IPS-18c (cell line): ENCODE data around the gene TBL1X.
"Not testable (repeated sequence)": the region's sequence is repeated elsewhere in the genome, so short reads cannot be mapped to it uniquely, and the experiment has no call there.

Experiments
- H3K4me3 ChIP-seq: 2 replicates; pipeline ENCODE4 v1.7.0; 2013; ENCODE audit warnings: low read depth, mild to moderate bottlenecking, low read length, moderate library complexity; ENCODE audit not compliant: insufficient read depth
- H3K9me3 ChIP-seq: one replicate; pipeline ENCODE4 v1.6.1; 2013; ENCODE audit warnings: mild to moderate bottlenecking, low read length, moderate library complexity; ENCODE audit not compliant: control insufficient read depth, insufficient read depth

The TBL1X gene

GRCh38 chrX:9767375-9767774 lies 302.5 kb downstream of the TBL1X start:
- peaks cover 16% of the 10 kb centered on the region for H3K9me3 ChIP-seq
- H3K4me3 ChIP-seq: no peak overlapping the region

- H3K9me3 ChIP-seq: peaks cover 16% of the 10 kb centered on the region
- not testable (repeated sequence) for H3K4me3 ChIP-seq
Observed at GRCh38 chrX:9768321-9768839, 303.5 kb downstream of the TBL1X start.

DNA sequence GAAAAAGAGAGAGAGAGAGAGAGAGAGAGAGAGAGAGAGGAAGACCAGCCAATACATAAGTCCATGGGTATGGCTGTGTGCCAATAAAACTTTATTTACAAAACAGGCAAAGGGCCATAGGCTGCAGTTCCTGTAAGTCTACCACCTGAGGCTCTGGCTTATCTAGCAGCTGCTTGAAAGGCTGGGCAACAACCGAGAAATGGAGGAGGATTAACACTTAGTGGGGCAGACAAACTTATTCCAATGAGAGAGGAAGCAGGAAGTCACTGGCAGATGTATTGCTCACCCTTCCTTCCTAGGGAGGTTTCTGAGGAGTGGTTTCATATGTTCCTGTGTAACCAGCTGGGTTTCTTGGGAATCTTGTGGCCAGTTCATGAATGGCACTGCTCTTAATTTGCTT lies 305.5 kb downstream of the TBL1X start:
- H3K9me3 ChIP-seq: peaks cover 11% of the 10 kb centered on the region

DNA sequence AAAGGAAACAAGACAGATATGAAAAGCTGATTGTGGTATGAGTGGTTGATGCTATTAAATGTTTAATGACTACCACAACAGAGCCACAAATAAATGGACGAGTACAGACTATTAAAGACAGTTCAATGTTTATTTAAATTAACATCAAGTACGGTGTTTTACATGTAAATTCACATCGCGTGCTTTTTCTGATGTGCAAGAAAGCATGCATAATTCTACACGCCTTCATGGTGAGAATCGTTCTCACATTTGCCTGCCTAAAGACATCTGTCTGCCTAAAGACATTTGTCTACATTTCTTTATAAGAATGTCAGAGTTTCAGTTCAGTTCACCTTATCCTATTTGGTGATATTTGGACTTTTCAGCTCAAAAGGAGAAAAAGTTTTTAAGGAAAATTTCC lies 308.1 kb downstream of the TBL1X start:
- peaks cover 4% of the 10 kb centered on the region for H3K9me3 ChIP-seq
- no peak overlapping the region for H3K4me3 ChIP-seq

More for the DNA sequence above, 305.5 kb downstream of the TBL1X start:
- H3K4me3 ChIP-seq: no peak overlapping the region

DNA sequence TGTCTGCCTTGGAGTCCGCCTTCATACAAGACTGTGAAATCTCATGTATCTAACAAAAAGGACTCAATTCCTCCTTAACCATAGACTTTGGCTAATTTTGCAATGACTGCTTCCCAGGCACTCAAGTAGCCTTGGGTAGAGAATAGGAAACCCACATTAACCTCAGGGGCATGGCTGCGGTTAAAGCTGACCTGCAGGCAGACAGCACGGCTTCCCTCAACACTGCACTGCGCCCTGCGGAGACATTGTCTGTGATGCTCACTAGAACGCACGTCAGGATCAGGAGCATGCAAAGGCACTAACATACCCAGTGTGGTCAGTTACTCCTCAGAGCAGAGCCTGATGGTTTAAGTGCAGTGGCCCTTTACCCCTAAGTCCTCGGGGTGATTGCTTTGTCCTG lies 311.1 kb downstream of the TBL1X start:
- peaks cover 8% of the 10 kb centered on the region for H3K9me3 ChIP-seq
- no peak overlapping the region for H3K4me3 ChIP-seq

GRCh38 chrX:9781941-9782340 lies 317.1 kb downstream of the TBL1X start:
- H3K4me3 ChIP-seq: peak overlapping the region; percentile 9; the same call in 1 of the 2 replicates
- H3K9me3 ChIP-seq: peaks cover 12% of the 10 kb centered on the region

DNA sequence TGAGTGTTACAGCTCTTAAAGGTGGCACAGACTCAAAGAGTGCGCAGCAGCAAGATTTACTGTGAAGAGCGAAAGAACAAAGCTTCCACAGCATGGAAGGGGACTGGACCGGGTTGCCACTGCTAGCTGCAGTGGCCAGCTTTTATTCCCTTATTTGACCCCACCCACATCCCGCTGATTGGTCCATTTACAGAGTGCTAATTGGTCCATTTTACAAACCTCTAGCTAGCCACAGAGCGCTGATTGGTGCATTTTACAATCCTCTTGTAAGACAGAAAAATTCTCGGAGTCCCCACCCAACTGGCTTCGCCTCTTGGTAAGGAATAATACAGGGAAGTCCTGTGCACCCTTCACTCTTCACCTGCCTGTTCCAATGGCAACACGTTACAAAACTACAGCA lies 319.5 kb downstream of the TBL1X start:
- Histone ChIP-seq H3K9me3 (peaks cover 12% of the 10 kb centered on the region), H3K4me3 (no peak overlapping the region; the same call in 1 of the 2 replicates)

DNA sequence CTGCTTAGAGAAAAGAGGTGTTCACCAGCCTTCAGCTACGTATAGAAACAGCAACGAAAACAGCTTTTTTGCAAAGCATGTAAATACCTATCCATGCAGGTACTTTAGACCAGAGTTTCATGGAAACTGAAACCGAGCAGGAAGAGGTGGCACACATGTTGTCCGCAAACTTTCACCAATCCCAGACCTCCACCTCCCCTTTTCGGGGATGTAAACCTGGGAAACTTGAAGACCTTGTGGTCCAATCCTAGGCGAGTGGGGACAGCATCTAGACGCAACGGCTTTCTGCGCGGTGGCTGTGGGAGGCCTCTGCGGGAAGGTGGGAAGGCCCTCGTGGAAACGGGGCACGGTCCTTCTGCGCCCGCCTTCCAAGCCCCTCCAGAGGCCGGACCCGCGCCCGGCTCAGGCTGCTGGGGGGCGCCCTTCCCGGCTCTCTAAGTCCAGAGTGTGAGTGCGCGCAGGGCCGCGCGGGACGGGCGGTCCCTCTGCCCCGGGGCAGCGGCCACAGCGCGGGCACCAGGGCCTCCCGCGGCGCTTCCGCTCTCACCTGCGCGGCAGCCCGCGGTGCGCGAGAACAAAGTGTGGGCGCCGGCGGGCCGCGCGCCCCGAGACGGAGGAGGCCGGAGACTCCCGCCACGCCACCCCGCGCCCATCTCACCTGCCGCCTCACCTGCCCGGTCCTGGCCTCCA lies 320.5 kb downstream of the TBL1X start:
- Histone ChIP-seq H3K9me3 (peaks cover 6% of the 10 kb centered on the region), H3K4me3 (peak overlapping the region; percentile 51; the same call in 1 of the 2 replicates)

- Histone ChIP-seq H3K9me3 (peaks cover 6% of the 10 kb centered on the region), H3K4me3 (peak within 1 kb of the TSS; percentile 53)
Observed at GRCh38 chrX:9785944-9786797, 321.3 kb downstream of the TBL1X start, which contains the start of gene SHROOM2. TSS of gene SHROOM2 (plus strand) at chrX:9786429. CDS start at chrX:9786546, 117 bp downstream.

DNA sequence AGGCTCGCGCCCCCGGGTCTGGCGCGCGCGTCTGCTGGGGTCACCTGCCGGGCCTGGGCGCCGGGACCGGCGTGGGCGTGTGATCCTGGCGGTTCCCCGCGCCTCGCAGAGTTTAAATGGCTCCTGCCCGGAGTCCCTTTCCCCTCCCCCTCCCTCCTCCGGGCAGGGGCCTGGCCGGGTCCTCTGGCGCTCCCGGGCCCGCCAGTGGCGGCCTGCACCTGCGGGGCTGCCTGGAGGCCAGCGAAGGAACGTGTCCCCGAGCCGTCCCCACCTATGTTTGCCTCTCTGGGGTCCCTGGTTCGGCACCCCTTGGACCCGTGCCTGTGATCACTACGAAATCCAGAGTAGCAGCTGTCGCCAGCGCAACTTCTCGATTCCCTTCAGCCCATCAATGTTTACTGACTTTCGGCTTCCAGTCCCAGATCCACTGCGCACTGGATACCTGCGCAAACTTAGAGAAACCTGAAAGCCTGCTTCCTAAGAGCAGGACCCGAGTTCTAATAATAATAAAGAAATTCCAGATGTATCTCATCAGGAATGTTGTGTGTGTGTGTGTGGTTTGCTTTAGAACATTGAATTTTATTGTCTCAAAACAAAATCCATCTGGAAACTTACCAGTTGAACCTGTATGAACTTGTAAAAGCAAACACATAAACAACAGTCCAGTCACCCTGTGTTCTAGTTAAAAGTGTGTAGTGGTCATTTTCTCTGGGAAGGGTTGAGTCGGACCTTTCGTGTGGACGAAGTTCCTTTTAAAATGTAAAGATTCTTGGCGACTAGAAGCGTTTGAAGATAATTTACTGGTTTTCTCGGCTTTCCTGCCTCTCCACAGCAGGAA lies 322.2 kb downstream of the TBL1X start:
- peaks cover 6% of the 10 kb centered on the region for H3K9me3 ChIP-seq
- H3K4me3 ChIP-seq: peak overlapping the region; percentile 53

- Histone ChIP-seq H3K9me3 (peaks cover 5% of the 10 kb centered on the region), H3K4me3 (peak overlapping the region; percentile 20)
Observed at GRCh38 chrX:9788911-9789310, 324.1 kb downstream of the TBL1X start.

DNA sequence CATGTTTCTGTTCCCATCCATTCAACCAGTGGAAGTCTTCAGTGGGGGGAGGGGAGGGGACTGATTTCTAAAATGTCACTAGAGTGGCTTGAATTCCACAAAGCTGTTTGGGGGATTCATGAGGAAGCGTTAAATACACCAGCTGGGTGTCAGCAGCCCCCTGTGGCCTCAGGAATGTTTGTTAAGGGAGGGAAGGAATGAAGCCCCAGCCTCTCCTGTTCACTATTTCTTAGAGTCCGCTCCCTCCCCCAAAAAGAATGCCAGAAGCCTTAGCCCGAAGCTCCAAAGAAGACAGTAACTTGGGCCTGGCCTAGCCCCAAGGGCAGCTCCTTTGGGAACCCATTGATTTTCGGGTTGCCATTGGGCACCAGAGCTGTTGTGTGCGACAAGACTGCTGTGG lies 324.7 kb downstream of the TBL1X start:
- Histone ChIP-seq H3K4me3 (peak overlapping the region; percentile 28; the same call in 1 of the 2 replicates), H3K9me3 (peaks cover 3% of the 10 kb centered on the region)
